ENCODE measurements around the gene PARD3B.

Gene PARD3B

GRCh38 chr2:204718607-204719006 is 173.3 kb downstream of the PARD3B start:
- no peak for DNase-seq

- DNase-seq, result no peak
Measured at GRCh38 chr2:204720874-204721273, 175.6 kb downstream of the PARD3B start.

- DNase-seq, result no peak
Measured at GRCh38 chr2:204722207-204722606, 176.9 kb downstream of the PARD3B start.

GRCh38 chr2:204722691-204723090 is 177.4 kb downstream of the PARD3B start:
- DNase-seq, result no peak

- DNase-seq, result no peak
Measured at GRCh38 chr2:204725693-204726360, 180.6 kb downstream of the PARD3B start.

- no peak for DNase-seq
Measured at GRCh38 chr2:204726831-204727230, 181.6 kb downstream of the PARD3B start.

GRCh38 chr2:204727368-204727767 is 182.1 kb downstream of the PARD3B start:
- DNase-seq, result no peak

- DNase-seq, result no peak
Measured at GRCh38 chr2:204730603-204731002, 185.3 kb downstream of the PARD3B start.

GRCh38 chr2:204732019-204732418 is 186.7 kb downstream of the PARD3B start:
- no peak for DNase-seq

- no peak for DNase-seq
Measured at GRCh38 chr2:204737296-204737695, 192.0 kb downstream of the PARD3B start.

- DNase-seq, result no peak
Measured at GRCh38 chr2:204738721-204739120, 193.4 kb downstream of the PARD3B start.

GRCh38 chr2:204743393-204743960 is 198.2 kb downstream of the PARD3B start:
- no peak for DNase-seq

GRCh38 chr2:204744506-204744905 is 199.2 kb downstream of the PARD3B start:
- DNase-seq, result no peak

- DNase-seq, result no peak
Measured at GRCh38 chr2:204748286-204748685, 203.0 kb downstream of the PARD3B start.

GRCh38 chr2:204749319-204749718 is 204.0 kb downstream of the PARD3B start:
- DNase-seq, result no peak

GRCh38 chr2:204750389-204750788 is 205.1 kb downstream of the PARD3B start:
- DNase-seq, result no peak

GRCh38 chr2:204751472-204751871 is 206.2 kb downstream of the PARD3B start:
- no peak for DNase-seq

GRCh38 chr2:204753841-204754240 is 208.6 kb downstream of the PARD3B start:
- no peak for DNase-seq

- no peak for DNase-seq
Measured at GRCh38 chr2:204754898-204755297, 209.6 kb downstream of the PARD3B start.

GRCh38 chr2:204763974-204764703 is 218.9 kb downstream of the PARD3B start:
- no peak for DNase-seq

- no peak for DNase-seq
Measured at GRCh38 chr2:204770735-204771134, 225.5 kb downstream of the PARD3B start.

- no peak for DNase-seq
Measured at GRCh38 chr2:204771721-204772120, 226.4 kb downstream of the PARD3B start.

GRCh38 chr2:204772546-204772945 is 227.3 kb downstream of the PARD3B start:
- no peak for DNase-seq

- no peak for DNase-seq
Measured at GRCh38 chr2:204775766-204776165, 230.5 kb downstream of the PARD3B start.

All from cortex of kidney (tissue), 1 donor.